GM19328 (cell line): ENCODE data around the gene KCMF1.

Source experiments
- ATAC-seq: cut with Tn5 transposase; IDR thresholded peaks from one replicate; pipeline ENCODE4 v1.9.1; 2021; ENCODE audit warnings: mild to moderate bottlenecking, moderate library complexity; ENCODE audit not compliant: unreplicated experiment

KCMF1 gene

DNA sequence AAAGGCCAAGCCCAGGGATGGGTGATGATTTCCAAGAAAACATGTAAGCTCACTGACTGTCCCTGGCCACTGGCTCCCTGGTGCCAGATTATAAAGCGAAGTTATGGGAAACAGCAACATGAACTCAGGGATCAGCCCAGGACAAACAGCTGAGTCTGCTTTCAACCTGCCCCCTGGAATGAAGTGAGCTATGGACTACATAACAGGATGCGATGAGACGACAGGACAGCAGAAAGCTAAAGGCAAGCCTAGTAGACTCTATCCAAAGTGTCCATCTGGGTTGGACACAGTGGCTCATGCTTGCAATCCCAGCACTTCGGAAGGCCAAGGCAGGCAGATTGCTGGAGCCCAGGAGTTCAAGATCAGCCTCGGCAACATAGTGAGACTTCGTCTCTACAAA is 16.6 kb upstream of the KCMF1 start:
- no peak for ATAC-seq

DNA sequence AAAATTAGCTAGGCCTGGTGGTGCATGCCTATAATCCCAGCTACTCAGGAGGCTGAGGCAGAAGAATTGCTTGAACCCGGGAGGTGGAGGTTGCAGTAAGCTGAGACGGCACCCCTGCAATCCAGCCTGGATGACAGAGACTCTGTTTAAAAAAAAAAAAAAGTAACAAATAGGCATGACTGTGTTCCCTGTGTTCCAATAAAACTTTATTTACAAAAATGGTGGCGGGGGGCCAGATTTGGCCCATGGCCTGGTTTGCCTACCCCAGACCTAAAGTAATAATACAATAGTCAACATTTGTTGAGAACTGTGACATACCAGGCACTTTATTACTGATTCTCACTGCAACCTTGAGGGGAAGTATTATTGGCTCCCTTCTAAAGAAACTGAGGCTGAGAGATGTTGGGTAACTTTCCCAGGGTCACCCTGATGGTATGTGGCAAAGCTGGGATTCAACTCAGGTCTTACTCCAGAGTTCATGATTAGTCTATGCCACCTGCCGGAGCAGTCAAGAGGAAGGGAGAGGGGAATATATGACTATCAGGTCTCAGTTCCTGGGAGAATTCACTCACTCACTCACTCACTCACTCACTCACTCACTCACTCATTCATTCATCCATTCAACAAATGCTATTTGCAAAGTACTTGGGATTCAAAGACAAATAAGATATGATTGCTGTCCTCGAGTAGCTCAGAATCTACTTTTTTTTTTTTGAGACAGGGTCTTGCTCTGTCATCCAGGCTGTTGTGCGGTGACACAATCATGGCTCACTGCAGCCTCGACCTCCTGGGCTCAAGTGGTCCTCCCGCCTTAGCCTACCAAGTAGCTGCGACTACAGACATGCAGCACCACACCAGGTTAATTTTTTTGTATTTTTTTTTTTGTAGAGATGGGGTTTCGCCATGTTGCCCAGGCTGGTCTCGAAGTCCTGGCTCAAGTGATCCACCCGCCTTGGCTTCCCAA is 14.3 kb upstream of the KCMF1 start:
- no peak for ATAC-seq

DNA sequence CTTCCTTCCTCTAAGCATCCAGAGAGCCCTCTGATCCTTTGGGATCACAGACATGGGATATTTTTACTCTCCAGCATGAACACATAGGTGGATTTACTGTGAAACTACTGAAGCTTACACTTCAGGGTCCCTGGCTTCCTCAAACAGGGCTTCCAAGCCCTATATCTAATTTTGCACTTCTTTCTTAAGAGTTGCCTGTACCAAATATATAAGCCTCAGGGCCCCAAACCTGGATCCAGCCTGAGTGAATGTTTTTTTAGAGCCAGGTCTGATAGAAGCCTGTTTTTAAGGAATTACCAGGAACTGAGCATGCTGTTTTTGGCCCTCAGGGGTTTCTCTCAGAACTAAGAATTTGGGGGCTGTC is 13.2 kb upstream of the KCMF1 start:
- no peak for ATAC-seq

GRCh38 chr2:84958135-84959059 is 12.6 kb upstream of the KCMF1 start:
- ATAC-seq: no peak

- ATAC-seq: no peak
Measured at GRCh38 chr2:84959095-84959565, 11.8 kb upstream of the KCMF1 start.

DNA sequence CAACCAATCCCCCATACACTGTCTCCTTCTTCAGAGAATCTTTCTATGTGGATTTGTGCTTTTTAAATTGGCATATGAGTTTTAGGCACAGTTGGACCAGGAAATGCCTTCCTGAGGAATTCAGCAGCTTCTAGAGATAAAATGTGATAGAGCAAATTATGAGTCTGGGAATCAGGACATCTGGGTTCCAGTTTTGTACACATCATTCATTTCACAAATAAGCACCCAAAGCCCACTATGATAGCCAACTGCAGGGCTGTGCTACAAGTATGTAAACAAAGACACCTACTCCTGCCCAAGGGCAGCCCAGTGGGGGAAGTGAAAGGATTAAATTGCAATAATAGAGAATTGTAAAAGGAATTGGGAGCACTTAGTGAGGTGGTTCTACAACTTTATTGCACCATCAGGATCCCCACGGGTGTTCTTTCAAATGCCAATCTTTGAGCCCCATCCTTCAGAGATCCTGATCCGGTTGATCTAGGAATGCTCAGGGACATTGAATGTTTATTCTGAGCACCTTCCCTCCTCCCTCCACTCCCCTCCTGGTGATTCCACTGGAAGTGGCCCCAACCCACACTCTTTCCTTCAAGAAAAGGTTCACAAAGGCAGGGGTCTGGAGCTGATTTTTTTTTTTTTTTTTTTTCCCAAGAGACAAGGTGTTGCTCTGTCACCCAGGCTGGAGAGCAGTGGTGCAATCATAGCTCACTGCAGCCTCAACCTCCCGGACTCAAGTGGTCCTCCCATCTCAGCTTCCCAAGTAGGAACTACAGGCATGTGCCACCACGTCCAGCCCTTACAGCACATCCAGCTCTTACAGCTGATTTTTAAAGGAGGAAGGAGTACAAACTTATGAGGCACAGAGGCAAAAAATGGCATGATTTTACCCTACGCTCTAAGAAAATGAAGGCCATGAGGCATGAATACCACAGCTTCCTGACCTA is 11.1 kb upstream of the KCMF1 start:
- no peak for ATAC-seq

DNA sequence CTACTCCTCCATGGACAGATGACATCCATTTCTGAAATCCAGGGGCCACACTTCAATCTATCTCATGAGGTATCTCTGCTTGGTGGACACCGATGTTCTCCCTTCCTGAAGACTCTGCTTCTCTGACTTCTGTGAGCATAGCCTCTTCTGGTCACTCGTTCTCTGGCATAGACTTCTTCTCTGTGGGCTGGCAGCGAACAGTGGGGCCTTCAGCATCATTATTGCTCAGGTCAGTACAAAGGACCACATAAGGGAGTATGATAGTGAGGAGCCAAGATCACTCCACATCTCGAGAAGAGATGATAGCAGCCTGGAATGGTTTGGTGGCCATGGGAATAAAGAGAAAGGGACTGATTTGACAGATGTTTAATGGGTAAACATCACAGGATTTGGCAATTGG is 8.0 kb upstream of the KCMF1 start:
- ATAC-seq: no peak

GRCh38 chr2:84963323-84963691 is 7.7 kb upstream of the KCMF1 start:
- ATAC-seq: no peak

- no peak for ATAC-seq
Measured at GRCh38 chr2:84963692-84964405, 7.1 kb upstream of the KCMF1 start.

- ATAC-seq: no peak
Measured at GRCh38 chr2:84964406-84965191, 6.4 kb upstream of the KCMF1 start.

DNA sequence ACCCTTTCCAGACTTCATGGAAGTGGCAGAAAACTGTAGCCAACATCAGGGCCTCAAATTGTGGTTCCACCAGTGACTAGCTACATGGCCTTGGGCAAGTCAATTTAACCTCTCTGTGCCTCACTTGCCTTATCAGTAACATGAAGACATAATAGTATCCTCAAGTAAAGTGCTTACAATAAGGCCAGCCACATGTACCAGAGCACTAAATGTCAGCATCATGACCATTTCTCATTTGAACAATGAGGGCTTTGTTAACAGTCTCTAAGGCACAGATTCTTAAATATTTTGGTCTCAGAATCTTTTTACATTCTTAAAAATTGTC is 5.8 kb upstream of the KCMF1 start:
- ATAC-seq: no peak

- no peak for ATAC-seq
Measured at GRCh38 chr2:84965827-84966226, 5.1 kb upstream of the KCMF1 start.

DNA sequence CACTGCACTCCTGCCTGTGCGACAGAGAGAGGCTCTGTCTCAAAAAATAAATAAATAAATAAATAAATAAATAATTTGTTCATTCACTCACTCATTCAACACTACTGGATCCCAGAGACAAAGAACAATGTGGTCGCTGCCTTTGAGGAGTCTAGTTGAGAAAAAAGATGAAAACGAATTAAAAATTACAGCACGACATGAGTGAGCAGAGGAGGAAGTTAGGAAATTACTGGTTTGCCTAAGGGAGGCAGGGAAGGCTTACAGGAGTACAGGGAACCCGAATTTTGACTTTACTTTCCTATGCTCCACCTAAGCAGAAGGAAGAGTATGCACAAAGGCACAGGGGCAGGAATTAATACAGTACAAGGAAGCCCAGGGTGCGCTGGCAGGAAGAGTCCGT is 4.2 kb upstream of the KCMF1 start:
- ATAC-seq: no peak

- ATAC-seq: no peak
Measured at GRCh38 chr2:84969511-84970209, 1.3 kb upstream of the KCMF1 start.

DNA sequence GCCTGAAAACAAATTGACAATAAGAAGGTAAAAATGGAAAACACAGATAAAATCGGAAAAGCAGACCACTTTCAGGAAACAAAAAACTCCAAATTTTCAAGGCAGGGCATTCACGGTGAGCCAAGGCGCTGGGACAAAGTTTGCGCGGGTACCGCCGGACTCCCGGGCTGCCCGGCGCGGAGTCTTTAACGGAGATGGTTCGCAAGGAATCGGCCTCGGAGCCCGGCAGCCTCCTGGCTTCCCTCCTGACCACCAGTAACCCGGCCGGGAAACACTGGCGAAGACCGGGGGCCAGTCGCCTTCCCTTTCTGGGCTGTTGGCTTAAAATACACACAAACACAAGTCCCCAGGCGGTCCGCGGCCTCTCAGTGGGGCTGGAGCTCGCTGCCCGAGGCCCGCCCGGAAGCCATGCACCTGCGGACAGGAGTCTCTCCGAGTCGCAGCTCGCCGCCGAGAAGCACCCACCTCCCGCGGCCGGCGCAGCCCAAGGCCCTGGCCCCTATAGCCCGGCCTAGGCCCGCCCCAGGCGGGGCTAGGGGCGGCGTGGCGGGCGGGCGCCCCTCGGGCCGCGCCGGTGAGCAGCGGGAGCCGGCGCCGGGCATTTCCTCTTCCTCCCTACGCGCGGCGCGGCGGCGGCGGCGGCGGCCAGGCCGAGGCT is 622 bp upstream of the KCMF1 start:
- ATAC-seq: peak; percentile 45

DNA sequence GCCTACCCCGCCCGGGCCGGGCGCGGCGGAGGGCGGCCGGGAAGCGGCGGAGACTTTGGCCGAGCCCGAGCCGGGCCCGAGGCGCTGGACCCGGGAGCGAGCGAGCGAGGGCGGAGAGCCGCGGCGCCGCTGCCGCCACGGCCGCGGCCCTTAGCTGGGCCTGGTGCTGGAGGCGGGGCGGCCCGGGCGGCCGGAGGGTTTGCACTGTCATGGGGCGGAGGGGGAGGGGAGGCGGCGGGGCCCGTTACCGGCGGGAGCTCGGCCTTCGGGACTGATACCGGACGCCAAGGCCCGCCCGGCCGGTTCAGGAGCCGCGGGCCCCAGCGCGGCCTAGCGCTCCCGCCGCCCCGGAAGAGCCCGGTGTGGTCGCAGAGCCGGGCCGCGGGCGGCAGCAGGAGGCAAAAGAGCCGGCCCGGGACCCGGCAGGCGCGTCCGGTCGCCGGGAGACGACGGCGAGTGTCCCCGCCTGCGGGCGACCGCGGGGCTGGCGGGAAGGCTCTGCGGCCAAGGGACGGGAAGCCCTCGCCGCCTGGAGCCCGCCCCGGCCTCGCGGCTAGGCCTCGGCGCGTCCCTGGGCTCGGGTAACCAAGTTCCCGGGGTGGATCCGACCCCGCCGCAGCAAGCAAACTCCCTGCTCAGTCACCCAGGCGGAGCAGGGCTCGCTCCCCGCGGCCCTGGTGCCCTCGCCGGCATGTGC is 697 bp downstream of the KCMF1 start:
- peak; percentile 38 for ATAC-seq

- no peak for ATAC-seq
Measured at GRCh38 chr2:84972207-84972783, 1.3 kb downstream of the KCMF1 start.
